Gastrocnemius medialis (tissue), 4 donors: ENCODE data around the gene GRID1.

Experiments
- POLR2A ChIP-seq, 2 donors: fragments of 450-650 bp; IDR thresholded peaks; one replicate each; pipeline ENCODE4 v1.6.1; 2017; ENCODE audit warnings: antibody characterized with exemption in 2 of 2, mild to moderate bottlenecking in 2 of 2, moderate library complexity in 2 of 2
- TF ChIP-seq, protein P1 (sequence below), 5 experiments: fragments of 450-650 bp in 3 of 5; fragments of 200-600 bp in 2 of 5; sonication (generic) in 2 of 5; IDR thresholded peaks in 4 of 5; conservative IDR thresholded peaks in 1 of 5; 1 replicate in 4 of 5; 2 replicates in 1 of 5; pipeline ENCODE4 v1.5.1; 2016 to 2019; ENCODE audit warnings: antibody characterized with exemption in 5 of 5, mild to moderate bottlenecking in 3 of 5, moderate library complexity in 3 of 5

DNA sequence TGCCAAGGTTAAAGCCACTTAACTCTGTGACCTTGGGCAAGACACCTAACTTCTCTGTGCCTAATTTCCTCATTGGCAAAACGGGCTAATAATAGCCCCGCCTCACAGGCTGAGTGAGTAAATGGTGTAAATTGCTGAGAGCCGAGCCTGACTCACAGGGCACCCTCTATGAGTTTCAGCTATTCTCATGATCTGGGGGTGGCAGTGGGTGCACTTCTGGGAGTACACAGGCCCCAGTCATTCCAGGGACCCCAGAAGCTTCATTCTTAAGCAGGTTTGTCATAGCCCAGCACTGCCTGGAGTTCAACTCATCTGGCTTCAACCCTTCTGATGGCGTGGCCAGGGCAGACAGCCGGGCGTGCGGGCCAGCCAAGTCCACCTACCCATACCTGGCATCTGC is 137.2 kb downstream of the GRID1 start:
- TF ChIP-seq, protein P1, sequence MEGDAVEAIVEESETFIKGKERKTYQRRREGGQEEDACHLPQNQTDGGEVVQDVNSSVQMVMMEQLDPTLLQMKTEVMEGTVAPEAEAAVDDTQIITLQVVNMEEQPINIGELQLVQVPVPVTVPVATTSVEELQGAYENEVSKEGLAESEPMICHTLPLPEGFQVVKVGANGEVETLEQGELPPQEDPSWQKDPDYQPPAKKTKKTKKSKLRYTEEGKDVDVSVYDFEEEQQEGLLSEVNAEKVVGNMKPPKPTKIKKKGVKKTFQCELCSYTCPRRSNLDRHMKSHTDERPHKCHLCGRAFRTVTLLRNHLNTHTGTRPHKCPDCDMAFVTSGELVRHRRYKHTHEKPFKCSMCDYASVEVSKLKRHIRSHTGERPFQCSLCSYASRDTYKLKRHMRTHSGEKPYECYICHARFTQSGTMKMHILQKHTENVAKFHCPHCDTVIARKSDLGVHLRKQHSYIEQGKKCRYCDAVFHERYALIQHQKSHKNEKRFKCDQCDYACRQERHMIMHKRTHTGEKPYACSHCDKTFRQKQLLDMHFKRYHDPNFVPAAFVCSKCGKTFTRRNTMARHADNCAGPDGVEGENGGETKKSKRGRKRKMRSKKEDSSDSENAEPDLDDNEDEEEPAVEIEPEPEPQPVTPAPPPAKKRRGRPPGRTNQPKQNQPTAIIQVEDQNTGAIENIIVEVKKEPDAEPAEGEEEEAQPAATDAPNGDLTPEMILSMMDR (IDR thresholded peaks at IDR 0.05 in 4 of 5, conservative IDR thresholded peaks at IDR 0.05 in 1 of 5) = no peak
- no peak for TF ChIP-seq POLR2A (IDR thresholded peaks at IDR 0.05)
